ENCODE data around the gene OCRL.

GRCh38 chrX:129613596-129613995 is 73.5 kb downstream of the OCRL start:
- TF ChIP-seq CTCF (IDR thresholded peaks at IDR 0.05; ENCODE audit: insufficient read depth, low read depth, low read length) (no peak), EZH2 (IDR thresholded peaks at IDR 0.05; ENCODE audit: insufficient read depth, low read length) (no peak)
